HG02642 (cell line): Measurements from ENCODE around the gene MARK2.
"Not testable (repeated sequence)": the region's sequence is repeated elsewhere in the genome, so short reads cannot be mapped to it uniquely, and the experiment has no call there.

Experiments
- ATAC-seq: cut with Tn5 transposase; IDR thresholded peaks from one replicate; pipeline ENCODE4 v1.9.1; 2021; ENCODE audit warnings: mild to moderate bottlenecking; ENCODE audit not compliant: unreplicated experiment, poor library complexity

Gene MARK2

DNA sequence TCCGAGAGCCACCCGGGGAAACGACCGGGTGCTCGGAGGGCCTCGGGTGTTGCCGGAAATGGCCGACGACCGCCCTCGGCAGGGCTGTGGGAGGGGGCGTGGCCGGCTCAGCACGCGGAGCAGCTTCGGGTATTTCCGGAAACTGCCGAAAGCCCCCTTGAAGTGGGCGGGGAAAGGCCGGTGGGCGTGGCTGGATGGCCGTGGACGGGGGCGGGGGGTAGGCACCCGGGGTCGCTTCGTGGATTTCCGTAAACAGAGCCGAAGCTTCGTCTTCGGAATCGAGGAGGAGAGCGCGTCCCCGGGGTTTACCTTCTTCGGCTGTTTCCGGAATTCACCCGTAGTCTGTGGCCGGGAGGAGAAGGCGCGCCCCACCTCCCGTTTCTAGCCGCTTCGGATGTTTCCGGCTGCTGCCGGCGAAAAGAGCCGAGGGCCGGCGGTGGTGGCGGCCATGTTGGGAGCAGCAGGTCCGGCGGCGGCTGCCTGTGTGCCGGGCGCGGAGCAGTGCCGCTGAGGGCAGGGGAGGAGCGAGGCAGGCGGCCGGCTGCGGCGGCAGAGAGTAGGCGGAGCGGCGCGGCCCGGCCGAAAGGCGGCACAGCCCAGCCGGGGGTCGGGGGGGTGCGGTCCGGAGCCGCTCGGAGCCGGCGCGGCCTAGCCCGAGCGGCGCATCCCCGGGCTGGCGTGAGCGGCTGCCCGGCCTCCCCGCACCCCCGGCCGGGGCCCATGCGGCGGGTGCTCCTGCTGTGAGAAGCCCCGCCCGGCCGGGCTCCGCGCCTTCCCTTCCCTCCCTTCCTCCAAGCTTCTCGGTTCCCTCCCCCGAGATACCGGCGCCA lies at the start of gene MARK2:
TSS of gene MARK2 (plus strand) at position 433 of the 830 bp plus-strand sequence. CDS start at position 830, 397 bp downstream.
- ATAC-seq, result peak; percentile 81

DNA sequence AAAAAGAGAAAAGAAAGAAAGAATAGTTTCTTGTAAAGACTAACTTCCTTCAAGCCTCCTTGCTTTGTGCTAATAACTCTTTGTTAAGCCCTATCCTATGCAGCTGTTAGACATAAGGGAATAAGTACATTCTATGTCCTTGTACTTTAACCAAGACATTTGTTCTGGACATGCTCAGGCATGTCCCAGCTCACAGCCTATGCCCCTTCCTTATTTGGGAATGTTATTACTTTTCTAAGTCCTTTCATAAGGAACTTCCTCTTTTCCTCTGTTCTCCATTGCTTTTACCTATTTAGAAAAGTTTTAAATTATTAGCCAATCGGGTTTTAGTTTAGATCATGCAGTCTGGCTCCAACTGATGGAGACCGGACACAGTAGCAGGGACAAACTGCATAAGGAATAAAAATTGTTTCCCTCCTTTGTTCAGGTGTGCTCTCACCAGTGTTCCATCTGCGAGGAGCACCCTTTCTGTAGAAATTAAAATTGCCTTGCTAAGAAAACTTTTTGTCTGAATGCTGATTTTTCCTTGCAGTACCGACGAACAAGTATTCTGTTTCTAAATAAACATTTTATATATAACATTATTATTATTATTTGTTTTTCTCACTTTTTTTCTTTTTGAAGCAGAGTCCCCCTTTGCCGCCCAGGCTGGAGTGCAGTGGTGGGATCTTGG lies 47.3 kb upstream of the MARK2 start:
- ATAC-seq, result no peak

DNA sequence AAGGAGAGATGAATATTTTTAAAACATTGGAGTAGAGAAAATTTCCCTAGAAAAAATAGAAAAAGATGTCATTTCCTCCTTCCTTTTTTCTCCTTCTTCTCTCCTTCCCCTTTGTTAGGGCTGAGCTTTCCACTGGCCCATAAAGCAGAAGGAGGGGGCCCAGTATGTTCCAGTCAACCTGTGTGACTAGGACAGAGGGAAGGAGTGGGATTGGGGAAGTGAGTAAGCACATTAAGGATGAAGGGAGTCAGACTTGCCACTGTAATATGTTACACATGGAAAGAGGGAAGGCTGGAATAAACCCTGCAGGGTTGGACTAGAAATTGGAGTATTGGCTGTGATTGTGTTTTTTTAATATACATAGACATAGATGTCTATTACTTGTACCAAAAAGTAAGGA lies 45.7 kb upstream of the MARK2 start:
- no peak for ATAC-seq

DNA sequence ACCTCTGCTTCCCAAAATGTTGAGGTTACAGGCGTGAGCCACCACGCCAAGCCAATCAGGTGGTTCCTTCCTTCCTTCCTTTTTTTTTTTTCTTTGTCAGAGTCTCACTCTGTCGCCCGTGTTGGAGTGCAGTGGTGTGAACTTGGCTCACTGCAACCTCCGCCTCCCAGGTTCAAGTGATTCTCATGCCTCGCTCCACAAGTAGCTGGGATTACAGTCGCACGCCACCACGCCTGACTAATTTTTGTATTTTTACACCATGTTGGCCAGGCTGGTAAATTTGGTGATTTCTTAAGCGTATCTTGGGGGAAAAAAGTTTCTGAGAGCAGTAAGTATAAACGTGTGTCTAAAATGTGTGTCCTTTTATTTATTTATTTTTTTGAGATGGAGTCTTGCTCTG lies 43.8 kb upstream of the MARK2 start:
- no peak for ATAC-seq

DNA sequence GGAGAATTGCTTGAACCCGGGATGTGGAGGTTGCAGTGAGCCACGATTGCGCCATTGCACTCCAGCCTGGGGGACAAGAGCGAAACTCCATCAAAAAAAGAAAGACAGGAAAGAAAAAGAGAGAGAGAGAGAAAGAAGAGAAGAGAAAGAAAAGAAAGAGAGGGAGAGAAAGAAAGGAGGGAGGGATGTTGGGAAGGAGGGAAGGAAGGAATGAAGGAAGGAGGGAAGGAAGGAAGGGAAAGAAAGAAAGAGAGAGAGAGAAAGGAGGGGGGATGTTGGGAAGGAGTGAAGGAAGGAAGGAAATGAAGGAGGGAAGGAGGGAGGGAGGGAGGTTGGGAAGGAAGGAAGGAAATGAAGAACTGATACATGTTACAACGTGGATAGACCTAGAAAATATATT lies 38.0 kb upstream of the MARK2 start:
- no peak for ATAC-seq

DNA sequence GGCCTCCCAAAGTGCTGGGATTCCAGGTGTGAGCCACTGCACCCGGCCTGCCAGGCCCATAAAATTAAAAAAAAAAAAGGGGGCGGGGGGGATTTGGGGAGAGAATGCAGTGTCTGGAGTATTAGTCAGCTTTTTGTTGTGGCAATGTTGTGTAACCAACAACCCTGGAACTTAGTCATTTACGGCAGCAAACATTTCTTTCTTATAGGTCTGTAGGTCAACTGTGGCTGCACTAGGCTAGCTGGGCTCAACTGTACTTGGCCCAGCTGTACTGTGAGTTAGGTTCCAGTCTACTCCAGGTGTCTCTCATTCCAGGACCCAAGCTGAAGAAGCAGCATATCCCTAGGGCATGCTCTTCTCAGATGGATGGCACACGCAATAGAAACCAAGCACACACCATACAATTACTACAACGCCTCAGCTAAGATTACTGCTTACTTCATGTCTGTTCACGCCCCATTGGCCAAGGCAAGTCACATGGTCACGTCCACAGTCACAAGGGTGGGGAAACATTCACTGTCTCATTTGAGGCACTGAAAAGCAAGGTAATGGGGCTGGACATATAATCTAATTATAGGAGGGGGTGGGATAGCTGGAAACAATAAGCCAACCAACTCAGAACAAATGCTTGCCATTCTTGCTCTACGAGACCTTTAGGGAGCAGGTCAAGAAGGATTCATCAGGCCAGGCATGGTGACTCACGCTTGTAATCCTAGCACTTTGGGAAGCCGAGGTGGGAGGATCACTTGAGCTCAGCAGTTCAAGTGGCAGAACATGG lies 36.1 kb upstream of the MARK2 start:
- no peak for ATAC-seq

DNA sequence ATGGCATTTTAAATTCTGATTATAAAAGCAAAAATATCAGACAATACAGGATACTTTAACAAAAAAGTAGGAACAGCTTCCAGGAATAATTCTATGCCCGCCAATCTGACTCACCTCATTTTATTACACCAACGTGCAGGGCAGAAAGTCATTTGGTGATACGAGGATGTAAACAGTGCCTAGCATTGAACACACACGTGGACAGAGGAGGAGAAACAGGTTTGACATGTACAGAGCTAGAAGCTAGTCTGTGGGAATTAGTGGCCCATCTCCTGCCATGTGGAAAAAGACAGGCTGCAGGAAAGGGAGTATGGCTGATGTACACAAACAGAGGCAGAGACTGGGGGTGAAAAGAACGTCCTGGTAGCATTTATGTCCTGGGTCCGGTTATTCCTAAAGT lies 34.7 kb upstream of the MARK2 start:
- ATAC-seq, result no peak

DNA sequence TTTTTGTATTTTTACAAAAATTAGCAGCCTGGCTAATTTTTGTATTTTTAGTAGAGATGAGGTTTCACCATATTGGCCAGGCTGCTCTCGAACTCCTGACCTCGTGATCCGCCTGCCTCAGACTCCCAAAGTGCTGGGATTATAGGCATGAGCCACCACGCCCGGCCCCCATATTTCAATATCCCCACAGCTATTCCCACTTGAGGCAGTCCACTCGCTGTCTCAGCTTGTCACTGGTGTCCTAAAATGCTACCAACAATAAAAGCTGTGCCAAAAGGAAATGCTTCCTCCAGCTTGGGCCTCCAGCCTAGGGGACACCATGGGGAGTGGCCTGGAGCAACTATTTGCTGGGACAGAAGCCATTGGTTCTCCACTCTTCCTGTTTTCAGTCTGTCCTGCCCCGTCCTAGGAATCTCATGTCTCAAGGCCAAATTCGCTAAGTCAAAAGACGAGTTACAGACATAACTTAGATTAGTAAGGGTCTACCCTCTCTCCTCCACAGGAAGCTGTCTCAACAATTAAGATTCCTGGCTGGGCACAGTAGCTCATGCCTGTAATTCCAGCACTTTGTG lies 33.0 kb upstream of the MARK2 start:
- ATAC-seq, result no peak

DNA sequence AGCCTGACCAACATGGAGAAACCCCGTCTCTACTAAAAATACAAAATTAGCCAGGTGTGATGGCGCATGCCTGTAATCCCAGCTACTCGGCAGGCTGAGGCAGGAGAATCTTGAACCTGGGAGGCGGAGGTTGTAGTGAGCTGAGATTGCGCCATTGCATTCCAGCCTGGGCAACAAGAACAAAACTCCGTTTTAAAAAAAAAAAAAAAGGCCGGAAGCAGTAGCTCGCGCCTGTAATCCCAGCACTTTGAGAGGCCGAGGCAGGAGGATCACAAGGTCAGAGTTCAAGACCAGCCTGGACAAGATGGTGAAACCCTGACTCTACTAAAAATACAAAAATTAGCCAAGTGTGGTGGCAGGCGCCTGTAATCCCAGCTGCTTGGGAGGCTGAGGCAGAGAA lies 28.5 kb upstream of the MARK2 start:
- not testable (repeated sequence) for ATAC-seq

DNA sequence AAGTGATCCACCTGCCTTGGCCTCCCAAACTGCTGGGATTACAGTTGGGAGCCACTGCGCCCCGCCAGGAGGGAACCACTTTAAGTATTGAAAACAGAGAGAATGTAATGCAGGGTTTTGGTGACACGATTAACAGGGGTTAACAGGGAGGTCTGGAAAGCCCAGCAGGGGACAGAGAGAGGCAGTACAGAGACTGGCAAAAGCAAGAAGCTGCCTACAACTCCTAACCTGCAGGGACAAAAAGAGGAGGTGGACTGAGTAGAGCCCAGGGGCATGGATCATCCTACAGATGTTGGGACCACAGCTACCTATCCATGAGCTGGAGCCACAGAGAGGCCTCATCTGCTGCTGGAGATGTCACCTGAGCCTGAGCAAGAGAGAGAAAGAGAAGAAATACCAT lies 27.4 kb upstream of the MARK2 start:
- no peak for ATAC-seq

DNA sequence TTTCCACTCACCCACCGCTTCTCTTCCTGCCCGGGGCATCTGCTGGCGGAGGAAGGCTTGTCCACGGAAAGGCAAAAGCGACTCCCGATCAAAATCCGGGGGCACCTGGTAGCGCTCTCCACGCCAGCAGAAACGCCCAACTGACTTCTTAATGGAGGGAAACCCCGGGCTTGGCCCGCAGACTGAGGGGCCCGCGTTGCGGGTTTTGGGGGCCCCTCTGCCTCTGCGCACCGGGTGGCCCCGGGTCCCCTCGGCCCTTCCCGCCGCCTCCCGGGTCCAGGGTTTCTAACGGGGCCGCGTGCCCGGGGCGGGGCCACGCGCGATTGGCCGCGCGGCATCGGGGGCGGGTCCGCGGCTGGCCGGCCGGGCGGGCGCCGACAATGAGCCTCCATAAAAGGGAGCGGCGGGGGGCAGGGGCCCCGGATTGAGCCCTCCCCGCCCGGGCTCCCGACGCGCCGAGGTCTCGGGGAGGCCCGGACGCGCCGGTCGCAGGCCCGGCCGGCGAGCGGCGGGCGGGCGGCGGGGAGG lies 25.8 kb upstream of the MARK2 start, which contains the start of gene SPINDOC:
TSS of gene SPINDOC (plus strand) at position 422 of the 528 bp plus-strand sequence. CDS start 231 bp downstream, outside the sequence.
- ATAC-seq, result peak; percentile 87

DNA sequence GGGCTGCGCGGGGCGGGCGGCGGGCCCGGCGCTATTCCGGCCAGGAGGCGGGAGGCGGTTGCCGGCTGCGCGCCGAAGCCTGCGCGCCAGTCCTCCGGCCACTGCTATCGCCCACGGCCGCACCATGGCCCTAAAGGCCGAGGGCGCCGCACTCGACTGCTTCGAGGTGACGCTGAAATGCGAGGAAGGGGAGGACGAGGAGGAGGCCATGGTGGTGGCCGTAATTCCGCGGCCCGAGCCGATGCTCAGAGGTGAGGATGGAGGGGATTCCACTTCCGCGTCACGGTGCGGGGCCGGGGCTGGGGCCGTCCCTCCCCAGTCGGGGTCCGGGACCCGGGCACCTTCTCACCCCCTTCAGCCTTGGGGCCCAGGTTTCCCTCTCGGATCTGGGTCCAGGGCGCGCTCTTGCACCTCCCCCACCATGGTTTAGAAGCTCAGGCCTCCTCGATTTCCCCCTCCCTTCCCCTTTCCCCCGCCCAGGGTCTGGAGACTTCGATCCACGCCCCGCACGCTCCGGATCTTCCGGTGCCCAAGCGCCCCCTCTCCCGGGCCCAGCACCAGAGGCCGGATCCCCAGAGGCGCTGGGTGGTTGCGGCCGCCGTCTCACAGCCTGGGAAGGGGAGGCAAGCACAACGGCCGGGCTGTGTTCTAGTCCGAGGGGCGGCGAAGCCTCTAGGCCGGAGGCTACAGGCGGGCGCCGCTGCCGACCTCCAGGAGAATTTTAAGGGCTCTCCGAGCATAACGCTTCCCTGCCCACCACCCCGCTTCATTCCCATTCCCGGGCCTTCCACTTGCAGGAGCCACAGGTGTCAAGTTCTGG lies 25.1 kb upstream of the MARK2 start:
- ATAC-seq, result peak; percentile 43

DNA sequence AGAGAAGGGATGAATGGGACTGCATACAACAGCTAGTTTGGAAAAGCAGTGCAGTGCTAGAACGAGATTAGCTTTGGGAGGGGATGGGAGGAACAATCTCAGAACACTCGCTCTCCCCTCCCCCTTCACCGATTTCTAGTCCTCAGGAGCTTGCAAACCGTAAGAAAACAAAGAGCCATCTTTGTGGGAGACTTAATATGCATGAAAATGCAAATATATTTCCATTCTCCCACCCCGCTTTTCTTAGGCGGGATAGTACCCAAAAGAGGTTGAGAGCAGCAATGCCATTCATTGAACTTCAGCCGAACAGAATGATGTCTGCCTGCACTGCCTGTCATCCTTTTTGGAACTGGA lies 24.6 kb upstream of the MARK2 start:
- no peak for ATAC-seq

DNA sequence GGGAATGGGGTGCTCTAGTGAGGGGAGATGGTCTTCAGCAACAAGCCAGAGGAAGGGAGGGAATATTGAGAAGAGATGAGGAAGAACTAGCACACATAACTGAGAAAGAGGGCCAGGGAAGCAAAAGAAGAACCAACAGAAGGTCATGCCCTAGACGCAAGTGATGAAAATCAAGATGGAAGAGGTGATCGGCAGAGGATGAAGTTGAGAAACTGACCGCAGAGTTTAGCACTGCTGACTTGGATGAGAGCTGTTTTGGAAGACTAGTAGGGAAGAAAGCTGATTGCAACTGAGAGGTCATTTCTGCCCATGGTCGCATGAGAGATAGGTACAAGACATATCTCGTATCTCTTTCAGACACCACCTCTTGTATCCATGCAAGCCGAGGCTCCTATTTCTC lies 22.7 kb upstream of the MARK2 start:
- ATAC-seq, result no peak

DNA sequence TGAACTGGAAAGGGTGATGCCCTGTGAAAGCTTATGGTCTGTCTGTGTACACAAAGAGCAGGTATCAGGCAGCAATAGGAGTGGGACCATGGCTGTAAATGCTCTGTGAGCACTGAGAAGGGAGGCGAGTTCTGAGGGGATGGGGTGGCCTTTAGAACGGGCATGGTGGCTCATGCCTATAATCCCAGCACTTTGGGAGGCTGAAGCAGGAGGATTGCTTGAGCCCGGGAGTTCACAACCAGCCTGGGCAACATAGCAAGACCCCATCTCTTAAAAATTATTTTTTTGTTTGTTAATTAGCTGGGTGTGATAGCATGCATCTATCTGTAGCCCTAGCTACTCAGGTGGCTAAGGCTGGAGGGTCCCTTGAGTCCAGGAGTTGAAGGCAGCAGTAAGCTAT lies 22.2 kb upstream of the MARK2 start:
- ATAC-seq, result no peak

DNA sequence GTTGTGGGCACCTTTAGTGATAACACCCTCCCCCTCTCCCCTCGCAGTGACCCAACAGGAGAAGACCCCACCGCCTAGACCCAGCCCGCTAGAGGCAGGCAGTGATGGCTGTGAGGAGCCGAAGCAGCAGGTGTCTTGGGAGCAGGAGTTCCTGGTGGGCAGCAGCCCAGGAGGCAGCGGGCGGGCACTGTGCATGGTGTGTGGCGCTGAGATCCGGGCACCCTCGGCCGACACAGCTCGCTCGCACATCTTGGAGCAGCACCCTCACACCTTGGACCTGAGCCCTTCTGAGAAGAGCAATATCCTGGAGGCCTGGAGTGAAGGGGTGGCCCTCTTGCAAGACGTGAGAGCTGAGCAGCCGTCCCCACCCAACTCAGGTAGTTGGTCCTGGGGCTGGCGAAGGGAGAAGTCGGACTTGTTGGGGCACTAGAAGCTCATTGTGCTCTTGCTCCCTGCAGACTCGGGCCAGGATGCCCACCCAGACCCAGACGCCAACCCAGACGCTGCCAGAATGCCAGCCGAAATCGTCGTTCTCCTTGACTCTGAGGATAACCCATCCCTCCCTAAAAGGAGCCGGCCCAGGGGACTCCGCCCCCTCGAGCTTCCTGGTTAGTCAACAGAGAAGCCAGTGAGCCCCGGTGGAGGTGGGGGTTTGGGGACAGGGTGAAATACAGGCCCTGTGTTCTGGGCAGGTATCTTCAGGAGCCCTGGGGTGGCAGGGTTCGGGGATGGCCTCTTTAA lies 21.0 kb upstream of the MARK2 start:
- no peak for ATAC-seq

DNA sequence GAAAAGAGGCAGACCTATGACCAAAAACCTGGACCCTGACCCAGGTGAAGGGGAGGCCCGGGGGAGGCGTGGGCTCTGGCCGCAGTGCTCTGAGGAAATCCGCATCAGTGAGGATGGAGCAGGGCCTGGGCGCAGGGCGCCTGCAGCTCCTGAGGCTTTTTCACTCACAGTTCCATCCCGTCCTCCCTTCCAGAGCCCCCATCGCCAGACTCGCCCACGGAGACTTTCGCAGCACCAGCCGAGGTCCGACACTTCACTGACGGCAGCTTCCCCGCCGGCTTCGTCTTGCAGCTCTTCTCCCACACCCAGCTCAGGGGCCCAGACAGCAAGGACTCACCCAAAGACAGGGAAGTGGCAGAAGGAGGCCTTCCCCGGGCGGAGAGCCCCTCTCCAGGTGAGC lies 20.3 kb upstream of the MARK2 start:
- no peak for ATAC-seq

DNA sequence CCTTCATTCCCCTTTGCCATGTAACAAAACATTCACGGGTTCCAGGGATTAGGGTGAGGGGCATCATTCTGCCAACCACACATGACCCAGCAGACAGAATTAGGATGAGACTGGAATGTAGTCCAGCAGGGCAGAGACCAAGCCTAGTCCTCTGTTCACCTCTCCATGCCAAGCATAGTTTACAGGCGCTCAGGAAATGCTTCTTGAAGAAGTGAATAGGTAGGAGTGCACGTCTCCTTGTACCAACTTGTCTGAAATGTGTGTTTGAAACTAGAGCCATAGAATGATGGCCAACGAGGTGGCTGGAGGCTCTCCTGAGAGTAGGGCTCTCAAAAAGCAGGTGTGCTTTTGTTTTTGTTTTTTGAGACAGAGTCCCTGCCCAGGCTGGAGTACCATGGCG lies 17.5 kb upstream of the MARK2 start:
- ATAC-seq, result no peak
